AG10803 (cell line): ENCODE data around the gene SLC23A3.

Source experiments
- DNase-seq: peaks from one replicate; pipeline ENCODE4 v3.0.0; 2010; ENCODE audit warnings: low read depth
- H3K4me3 ChIP-seq: 2 replicates; pipeline ENCODE4 v1.5.1; 2011; ENCODE audit warnings: mild to moderate bottlenecking, low read length, control low read depth
- TF ChIP-seq, protein P1 (sequence below): conservative IDR thresholded peaks from 2 replicates; pipeline ENCODE4 v1.5.1; 2011; ENCODE audit warnings: mild to moderate bottlenecking, low read length, control low read depth, inconsistent platforms

The SLC23A3 gene

GRCh38 chr2:219214141-219214540 lies 44.3 kb upstream of the SLC23A3 start:
- H3K4me3 ChIP-seq: no peak overlapping the region
- no peak for DNase-seq
- TF ChIP-seq, protein P1, sequence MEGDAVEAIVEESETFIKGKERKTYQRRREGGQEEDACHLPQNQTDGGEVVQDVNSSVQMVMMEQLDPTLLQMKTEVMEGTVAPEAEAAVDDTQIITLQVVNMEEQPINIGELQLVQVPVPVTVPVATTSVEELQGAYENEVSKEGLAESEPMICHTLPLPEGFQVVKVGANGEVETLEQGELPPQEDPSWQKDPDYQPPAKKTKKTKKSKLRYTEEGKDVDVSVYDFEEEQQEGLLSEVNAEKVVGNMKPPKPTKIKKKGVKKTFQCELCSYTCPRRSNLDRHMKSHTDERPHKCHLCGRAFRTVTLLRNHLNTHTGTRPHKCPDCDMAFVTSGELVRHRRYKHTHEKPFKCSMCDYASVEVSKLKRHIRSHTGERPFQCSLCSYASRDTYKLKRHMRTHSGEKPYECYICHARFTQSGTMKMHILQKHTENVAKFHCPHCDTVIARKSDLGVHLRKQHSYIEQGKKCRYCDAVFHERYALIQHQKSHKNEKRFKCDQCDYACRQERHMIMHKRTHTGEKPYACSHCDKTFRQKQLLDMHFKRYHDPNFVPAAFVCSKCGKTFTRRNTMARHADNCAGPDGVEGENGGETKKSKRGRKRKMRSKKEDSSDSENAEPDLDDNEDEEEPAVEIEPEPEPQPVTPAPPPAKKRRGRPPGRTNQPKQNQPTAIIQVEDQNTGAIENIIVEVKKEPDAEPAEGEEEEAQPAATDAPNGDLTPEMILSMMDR: no peak

- TF ChIP-seq, protein P1: no peak
- no peak for DNase-seq
- no peak overlapping the region for H3K4me3 ChIP-seq
These were observed 43.8 kb upstream of the SLC23A3 start for GRCh38 chr2:219213486-219214071.

- TF ChIP-seq, protein P1: no peak
- H3K4me3 ChIP-seq: no peak overlapping the region
- DNase-seq: no peak
These were observed 43.2 kb upstream of the SLC23A3 start for GRCh38 chr2:219213026-219213415.

DNA sequence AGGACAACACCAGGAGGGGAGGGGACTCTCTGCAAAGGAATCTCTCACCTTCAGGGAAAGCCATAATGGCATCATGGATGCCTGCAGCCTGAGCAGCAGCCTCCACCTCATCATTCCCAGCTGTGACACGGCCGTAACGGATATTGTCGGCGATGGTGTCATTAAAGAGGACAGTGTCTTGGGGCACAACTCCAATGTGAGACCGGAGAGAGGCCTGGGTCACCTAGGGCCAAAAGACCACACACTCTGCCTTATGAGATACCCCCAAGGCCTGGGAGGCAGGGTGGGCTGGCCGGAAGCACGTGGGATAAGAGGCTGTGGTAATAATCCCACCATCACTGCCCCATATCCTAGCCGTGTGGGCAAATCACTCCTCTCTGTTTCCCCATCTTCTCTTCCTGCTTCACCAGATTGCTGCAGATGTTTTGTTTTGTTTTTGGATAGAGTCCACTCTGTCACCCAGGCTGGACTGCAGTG lies 41.1 kb upstream of the SLC23A3 start:
- TF ChIP-seq, protein P1: no peak
- no peak overlapping the region for H3K4me3 ChIP-seq
- no peak for DNase-seq

DNA sequence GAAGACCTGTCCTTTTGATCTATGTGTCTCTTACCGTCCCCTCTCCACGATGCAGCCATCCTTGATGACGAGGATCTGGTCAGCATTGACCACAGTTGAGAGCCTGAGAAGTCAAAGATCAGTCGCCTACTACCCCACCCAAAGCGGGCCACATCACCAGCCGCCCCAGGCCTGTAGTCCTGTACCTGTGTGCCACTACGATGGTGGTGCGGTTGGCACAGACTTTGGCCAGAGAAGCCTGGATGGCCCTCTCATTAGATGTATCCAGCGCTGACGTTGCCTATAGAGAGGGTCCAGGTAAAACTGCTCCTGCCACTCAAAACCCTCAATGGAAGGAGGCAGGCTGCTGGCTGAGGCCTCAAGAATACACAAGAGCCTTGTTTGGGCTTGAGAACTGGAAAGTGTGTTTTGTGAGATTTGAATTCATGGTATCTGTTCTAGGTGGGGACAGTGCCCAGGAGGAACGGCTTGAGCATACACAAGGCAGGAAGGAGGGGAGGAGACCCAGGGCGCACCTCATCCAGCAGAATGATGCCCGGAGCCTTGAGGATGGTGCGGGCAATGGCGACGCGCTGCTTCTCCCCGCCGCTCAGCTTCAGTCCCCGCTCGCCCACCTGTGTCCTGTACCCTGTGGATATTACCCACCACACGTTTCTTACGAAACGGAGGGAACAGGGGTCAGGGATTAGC lies 40.5 kb upstream of the SLC23A3 start:
- TF ChIP-seq, protein P1: no peak
- DNase-seq: no peak
- no peak overlapping the region for H3K4me3 ChIP-seq

DNA sequence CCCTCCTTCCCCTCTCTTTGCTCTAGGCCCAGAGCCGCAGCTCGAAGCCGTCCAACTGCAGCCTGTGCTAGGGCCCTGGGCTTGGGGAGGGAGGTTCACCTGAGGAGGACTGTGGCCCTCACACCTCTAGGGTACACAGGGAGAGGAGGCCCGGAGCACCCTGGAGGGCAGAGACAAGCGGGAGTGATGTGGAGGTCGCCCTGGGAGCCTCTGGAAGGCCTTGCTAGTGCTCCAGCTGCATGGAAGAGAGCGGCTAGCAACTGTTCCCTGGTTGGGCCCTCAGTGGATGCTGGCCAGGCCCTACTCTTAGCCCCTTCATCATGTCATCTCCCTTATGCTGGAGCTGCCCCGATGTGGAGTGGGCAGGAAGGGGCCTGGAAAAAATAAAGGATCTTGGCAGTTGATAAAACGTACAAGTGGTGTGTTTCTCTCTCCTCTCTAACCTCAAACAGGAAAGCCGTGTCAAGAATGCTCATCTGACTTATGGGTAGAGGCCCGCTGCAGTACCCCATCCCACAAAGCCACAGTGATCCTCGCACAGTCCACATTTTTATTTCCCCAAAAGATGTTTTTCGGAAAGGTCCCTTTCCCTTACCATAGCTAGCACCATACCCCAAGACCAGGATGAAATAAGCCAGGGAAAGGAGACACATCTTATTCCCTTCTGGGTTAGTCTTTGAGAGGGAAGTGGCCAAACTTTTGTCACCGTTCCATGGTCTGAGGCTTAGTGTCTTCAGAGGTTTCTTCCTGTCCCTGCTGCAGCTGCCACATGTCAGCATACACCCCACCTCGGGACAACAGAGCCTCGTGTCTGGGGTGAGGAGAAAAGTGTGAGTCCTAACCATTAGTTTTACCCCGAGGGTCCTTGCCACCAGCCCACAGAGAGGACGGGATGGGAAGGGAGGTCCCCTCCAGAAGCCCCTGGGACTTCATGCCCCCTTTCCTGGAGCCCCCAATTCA lies 39.7 kb upstream of the SLC23A3 start:
- no peak for DNase-seq
- no peak overlapping the region for H3K4me3 ChIP-seq
- TF ChIP-seq, protein P1: no peak
